ENCODE results near the gene IARS2. TPM values are rescaled to one million over a fixed set of nuclear protein-coding genes. Genes with fewer than 3 reads are reported as not detected.
"Not testable (repeated sequence)": the region's sequence is repeated elsewhere in the genome, so short reads cannot be mapped to it uniquely, and the experiment has no call there.

The IARS2 gene
- polyA plus RNA-seq, 1 experiment: 33.8 TPM

DNA sequence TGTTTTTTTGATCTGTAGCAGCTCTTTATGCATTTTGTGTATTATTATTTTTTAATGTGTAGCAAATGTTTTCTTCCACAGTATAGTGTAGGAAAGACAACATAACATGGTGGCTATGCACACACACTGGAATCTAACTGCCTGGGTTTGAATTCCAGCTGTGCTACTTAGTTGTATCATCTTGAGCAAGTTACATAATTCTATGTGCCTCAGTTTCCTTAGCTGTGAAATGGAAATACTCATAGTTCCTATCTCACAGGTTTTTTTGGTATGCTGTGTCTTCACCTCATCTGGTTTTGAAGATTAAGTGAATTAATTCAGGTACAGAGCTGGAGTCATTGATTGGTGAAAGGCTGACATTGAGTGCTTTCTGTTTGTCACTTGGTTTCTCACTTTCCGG is 1.2 kb upstream of the IARS2 start:
- Histone ChIP-seq H3K27me3 (ENCODE audit: control insufficient read depth, insufficient read depth, low read length) (no peaks in the 10 kb centered on the region), H3K9me3 (ENCODE audit: control insufficient read depth, insufficient read depth, low read length) (no peaks in the 10 kb centered on the region), H3K27ac (ENCODE audit: low read depth, low read length) (no peak overlapping the region), H3K4me3 (ENCODE audit: low read depth, low read length) (no peak overlapping the region)
- TF ChIP-seq, protein P1, sequence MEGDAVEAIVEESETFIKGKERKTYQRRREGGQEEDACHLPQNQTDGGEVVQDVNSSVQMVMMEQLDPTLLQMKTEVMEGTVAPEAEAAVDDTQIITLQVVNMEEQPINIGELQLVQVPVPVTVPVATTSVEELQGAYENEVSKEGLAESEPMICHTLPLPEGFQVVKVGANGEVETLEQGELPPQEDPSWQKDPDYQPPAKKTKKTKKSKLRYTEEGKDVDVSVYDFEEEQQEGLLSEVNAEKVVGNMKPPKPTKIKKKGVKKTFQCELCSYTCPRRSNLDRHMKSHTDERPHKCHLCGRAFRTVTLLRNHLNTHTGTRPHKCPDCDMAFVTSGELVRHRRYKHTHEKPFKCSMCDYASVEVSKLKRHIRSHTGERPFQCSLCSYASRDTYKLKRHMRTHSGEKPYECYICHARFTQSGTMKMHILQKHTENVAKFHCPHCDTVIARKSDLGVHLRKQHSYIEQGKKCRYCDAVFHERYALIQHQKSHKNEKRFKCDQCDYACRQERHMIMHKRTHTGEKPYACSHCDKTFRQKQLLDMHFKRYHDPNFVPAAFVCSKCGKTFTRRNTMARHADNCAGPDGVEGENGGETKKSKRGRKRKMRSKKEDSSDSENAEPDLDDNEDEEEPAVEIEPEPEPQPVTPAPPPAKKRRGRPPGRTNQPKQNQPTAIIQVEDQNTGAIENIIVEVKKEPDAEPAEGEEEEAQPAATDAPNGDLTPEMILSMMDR (IDR thresholded peaks at IDR 0.05; ENCODE audit: low read depth, low read length): no peak
- POLR2A ChIA-PET: interaction anchor here (0.6 kb wide), 1 partner anchor 36 kb away, joined by 4 read pairs; no protein-coding TSS in a partner anchor
- CTCF ChIA-PET: no interaction called here
- no peak for DNase-seq (ENCODE audit: low read depth, low spot score)

DNA sequence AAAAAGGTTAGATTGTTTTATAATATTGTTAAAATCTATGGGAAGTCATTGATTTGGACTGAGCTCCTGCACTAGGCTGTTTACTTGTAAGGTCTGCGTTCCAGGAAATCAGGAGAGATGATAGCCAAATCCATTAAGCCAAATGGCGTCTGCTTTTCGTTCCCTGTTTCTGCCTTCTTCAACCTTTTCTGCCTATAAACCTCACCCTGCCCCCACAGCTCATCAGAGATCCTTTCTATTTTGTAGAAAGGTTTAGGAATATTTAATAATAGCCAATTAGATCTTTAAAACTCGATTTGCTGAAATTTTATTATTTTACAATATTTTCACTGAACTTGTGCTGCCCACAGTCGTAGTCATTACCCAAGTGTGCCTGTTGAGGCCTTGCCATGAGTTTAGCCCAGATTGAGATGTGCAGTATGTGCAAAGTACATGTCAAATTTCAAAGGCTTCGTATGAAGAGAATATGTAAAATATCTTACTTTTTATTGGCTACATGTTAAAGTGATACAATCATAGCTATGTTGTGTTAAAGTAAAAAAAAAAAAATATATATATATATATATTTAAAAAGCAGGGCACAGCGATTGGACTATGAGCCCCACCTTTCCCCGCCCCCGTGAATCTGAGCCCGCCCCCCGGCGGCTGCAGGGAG is 444 bp upstream of the IARS2 start:
- H3K9me3 ChIP-seq (ENCODE audit: control insufficient read depth, insufficient read depth, low read length): no peaks in the 10 kb centered on the region
- TF ChIP-seq, protein P1 (IDR thresholded peaks at IDR 0.05; ENCODE audit: low read depth, low read length): no peak
- no peak overlapping the region for H3K27ac ChIP-seq (ENCODE audit: low read depth, low read length)
- H3K4me3 ChIP-seq (ENCODE audit: low read depth, low read length): no peak overlapping the region
- ChIA-PET POLR2A (interaction anchor here (0.5 to 0.6 kb wide), 2 partner anchors 36 to 54 kb away, joined by 3 to 4 read pairs; no protein-coding TSS in a partner anchor), CTCF (no interaction called here)
- H3K27me3 ChIP-seq (ENCODE audit: control insufficient read depth, insufficient read depth, low read length): no peaks in the 10 kb centered on the region
- DNase-seq (ENCODE audit: low read depth, low spot score): no peak

DNA sequence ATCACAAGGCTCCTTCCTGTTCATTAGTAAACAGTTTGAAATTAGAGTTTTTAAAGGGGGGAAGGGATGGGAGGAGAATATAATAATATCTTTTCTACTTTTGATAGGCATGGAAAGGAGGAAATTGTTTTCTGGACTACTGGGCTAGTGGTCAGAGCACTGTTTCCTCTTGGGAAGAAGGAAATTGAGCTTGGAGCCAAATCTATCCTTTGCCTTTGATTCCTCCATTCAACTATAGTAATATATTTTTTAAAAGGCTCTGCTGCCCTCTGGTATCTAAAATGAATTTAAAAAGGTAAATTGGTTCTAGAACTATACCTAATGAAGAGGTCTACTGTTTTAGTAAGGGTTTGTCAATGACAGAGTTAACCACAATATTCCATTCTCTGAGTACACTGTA is 5.9 kb downstream of the IARS2 start:
- no peak overlapping the region for H3K4me3 ChIP-seq (ENCODE audit: low read depth, low read length)
- DNase-seq (ENCODE audit: low read depth, low spot score): no peak
- TF ChIP-seq, protein P1 (IDR thresholded peaks at IDR 0.05; ENCODE audit: low read depth, low read length): no peak
- no peaks in the 10 kb centered on the region for H3K9me3 ChIP-seq (ENCODE audit: control insufficient read depth, insufficient read depth, low read length)
- ChIA-PET CTCF (interaction anchor here (0.9 kb wide), 2 partner anchors 10 to 12 kb away, joined by 3 to 4 read pairs; partner anchors contain the start of gene BPNT1), POLR2A (no interaction called here)
- no peaks in the 10 kb centered on the region for H3K27me3 ChIP-seq (ENCODE audit: control insufficient read depth, insufficient read depth, low read length)
- no peak overlapping the region for H3K27ac ChIP-seq (ENCODE audit: low read depth, low read length)

DNA sequence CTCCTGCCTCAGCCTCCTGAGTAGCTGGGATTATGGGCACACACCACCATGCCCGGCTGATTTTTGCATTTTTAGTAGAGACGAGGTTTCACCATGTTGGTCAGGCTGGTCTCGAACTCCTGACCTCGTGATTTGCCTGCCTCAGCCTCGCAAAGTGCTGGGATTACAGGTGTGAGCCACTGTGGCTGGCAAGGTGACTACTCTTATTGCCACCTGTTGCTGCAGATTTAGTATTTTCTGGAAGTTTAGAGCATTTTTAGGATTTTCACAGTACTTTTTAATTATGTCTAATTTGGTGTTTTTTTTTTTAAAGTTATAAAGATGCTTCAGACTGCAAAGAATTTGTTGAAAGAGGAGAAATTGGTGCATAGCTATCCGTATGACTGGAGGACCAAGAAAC is 16.5 kb downstream of the IARS2 start:
- H3K4me3 ChIP-seq (ENCODE audit: low read depth, low read length); POLR2A ChIA-PET; DNase-seq (ENCODE audit: low read depth, low spot score); H3K27ac ChIP-seq (ENCODE audit: low read depth, low read length); H3K9me3 ChIP-seq (ENCODE audit: control insufficient read depth, insufficient read depth, low read length); H3K27me3 ChIP-seq (ENCODE audit: control insufficient read depth, insufficient read depth, low read length): not testable (repeated sequence)
- CTCF ChIA-PET: interaction anchor here (1.2 kb wide), 1 partner anchor 119 kb away, joined by 3 read pairs; no protein-coding TSS in a partner anchor

DNA sequence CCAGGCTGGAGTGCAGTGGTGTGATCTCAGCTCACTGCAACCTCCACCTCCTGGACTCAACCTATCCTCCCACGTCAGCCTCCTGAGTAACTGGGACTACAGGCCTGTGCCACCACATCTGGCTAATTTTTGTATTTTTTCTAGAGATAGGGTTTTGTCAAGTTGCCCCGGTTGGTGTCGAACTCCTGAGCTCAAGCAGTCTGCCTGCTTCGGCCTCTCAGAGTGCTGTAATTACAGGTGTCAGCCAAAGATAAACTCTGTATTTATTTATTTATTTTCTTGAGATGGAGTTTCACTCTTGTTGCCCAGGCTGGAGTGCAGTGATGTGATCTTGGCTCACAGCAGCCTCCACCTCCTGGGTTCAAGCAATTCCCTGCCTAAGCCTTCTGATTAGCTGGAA is 18.7 kb downstream of the IARS2 start:
- H3K27ac ChIP-seq (ENCODE audit: low read depth, low read length); H3K27me3 ChIP-seq (ENCODE audit: control insufficient read depth, insufficient read depth, low read length); H3K4me3 ChIP-seq (ENCODE audit: low read depth, low read length); POLR2A ChIA-PET; DNase-seq (ENCODE audit: low read depth, low spot score); H3K9me3 ChIP-seq (ENCODE audit: control insufficient read depth, insufficient read depth, low read length): not testable (repeated sequence)
- CTCF ChIA-PET: interaction anchor here (0.6 to 2.1 kb wide), 7 partner anchors 12 to 100 kb away, joined by 3 to 9 read pairs (median 3); no protein-coding TSS in a partner anchor

DNA sequence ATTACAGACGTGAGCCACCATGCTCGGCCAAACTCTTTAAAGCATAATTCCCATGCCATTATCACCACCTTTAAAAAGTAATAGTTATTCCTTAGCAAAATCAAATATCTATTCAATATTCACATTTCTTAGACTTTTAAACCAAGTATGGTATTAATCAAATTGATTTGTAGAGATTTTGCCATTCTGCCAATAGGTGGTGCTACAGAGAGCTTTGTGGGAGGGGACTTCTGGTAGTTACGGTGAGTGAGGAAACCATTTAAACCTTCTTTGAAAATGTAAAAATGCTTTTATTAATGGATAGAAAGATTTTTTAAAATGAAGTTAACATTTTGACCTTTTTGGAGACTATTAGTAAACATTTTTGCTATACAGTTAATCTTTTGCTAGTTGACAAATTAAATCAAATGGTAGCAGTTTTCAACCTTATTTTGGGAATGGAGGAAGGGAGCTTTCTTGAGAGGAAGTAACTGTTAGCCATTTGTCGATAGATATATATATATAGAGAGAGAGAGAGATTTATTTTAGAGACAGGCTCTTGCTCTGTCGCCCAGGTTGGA is 19.3 kb downstream of the IARS2 start:
- Histone ChIP-seq H3K9me3 (ENCODE audit: control insufficient read depth, insufficient read depth, low read length) (no peaks in the 10 kb centered on the region), H3K27me3 (ENCODE audit: control insufficient read depth, insufficient read depth, low read length) (no peaks in the 10 kb centered on the region), H3K4me3 (ENCODE audit: low read depth, low read length) (no peak overlapping the region), H3K27ac (ENCODE audit: low read depth, low read length) (no peak overlapping the region)
- no peak for DNase-seq (ENCODE audit: low read depth, low spot score)
- CTCF ChIA-PET: interaction anchor here (0.6 to 2.1 kb wide), 9 partner anchors 8 to 101 kb away, joined by 3 to 9 read pairs (median 3); no protein-coding TSS in a partner anchor
- TF ChIP-seq, protein P1 (IDR thresholded peaks at IDR 0.05; ENCODE audit: low read depth, low read length): peak; percentile 52
- POLR2A ChIA-PET: no interaction called here
